ENCODE measurements around the gene ABHD8. TPM values are rescaled to one million over a fixed set of nuclear protein-coding genes. Genes with fewer than 3 reads are reported as not detected.
A peak's percentile ranks its signal among the peaks of the same experiment; 100 is the strongest.

ABHD8 gene
- total and polyA plus RNA-seq, 2 of the 13 experiments (the other 11 are each of a cell fraction or from before 2014, with no cell fraction given), result 6.3 to 7.2 TPM

DNA sequence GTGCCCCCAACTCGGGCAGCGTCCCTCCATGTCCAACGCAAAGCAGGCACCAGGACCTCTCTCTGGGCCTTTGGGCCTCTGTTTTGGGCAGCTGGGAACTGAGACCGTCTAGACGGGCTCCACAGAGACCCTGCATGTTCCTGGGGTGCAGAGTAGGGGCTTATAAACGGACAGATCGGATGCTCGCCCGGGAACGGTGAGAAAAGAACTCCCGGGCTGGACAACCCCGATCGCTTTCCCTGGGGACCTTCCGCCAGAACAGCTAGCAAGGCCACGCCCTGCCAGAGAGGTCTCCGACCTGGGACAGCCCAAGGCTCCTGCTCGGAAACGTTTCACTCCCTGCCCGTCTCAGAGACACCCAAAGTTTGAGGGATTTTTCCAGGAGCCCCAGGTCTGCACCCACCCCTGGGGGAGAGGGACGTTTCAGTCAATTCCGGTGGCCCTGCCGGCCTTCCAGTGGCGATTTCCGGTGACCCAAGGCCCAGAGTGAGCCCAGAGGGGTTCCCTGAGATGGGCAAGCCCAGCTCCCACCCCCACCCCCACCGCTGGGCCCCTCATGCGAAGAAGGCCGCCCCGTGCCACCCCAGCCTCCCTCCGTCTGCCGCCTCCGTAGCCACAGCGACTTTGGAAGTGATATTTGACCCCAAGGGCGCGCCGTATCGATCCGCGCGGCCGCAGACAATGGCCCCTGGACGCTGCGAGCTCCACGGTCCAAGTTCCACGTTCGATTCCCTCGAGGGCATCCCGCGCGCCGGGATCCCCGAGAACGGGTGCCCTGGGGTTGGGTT lies 59.2 kb downstream of the ABHD8 start (continued):
- TF ChIP-seq ZNF12 (CRISPR knock-in tag; IDR thresholded peaks at IDR 0.05) (no peak), ZNF652 (CRISPR knock-in tag; IDR thresholded peaks at IDR 0.05; ENCODE audit: borderline replicate concordance, low read depth) (peak; percentile 73), BORCS8-MEF2B (CRISPR knock-in tag; IDR thresholded peaks at IDR 0.05) (no peak; the same call in 1 of the 2 replicates), DNMT1 (CRISPR knock-in tag; IDR thresholded peaks at IDR 0.05) (no peak), TOPORS (CRISPR knock-in tag; IDR thresholded peaks at IDR 0.05) (no peak), ZNF343 (CRISPR knock-in tag; IDR thresholded peaks at IDR 0.05) (no peak; the same call in 1 of the 2 replicates), ZNF10 (CRISPR knock-in tag; IDR thresholded peaks at IDR 0.05; ENCODE audit: borderline replicate concordance, low read depth) (no peak), SRSF4 (IDR thresholded peaks at IDR 0.05; ENCODE audit: low read depth, low read length, poor library complexity, severe bottlenecking) (no peak), ZNF550 (CRISPR knock-in tag; IDR thresholded peaks at IDR 0.05; ENCODE audit: borderline replicate concordance) (no peak), EP300 (IDR thresholded peaks at IDR 0.05; ENCODE audit: low read depth in 2 of 2, low read length in 2 of 2) (peak in 1 of 2 experiments; percentile 66; a peak in 1 of 4 replicates), EP300 (CRISPR knock-in tag; IDR thresholded peaks at IDR 0.05; ENCODE audit: borderline replicate concordance) (no peak), KLF9 (CRISPR knock-in tag; IDR thresholded peaks at IDR 0.05; ENCODE audit: low read depth) (no peak), ASH2L (IDR thresholded peaks at IDR 0.05; ENCODE audit: insufficient read length, low read depth, low read length) (peak; percentile 62), IKZF4 (CRISPR knock-in tag; IDR thresholded peaks at IDR 0.05; ENCODE audit: borderline replicate concordance, low read depth, not compliant biosample characterization) (no peak)
- TF ChIP-seq, protein P1, sequence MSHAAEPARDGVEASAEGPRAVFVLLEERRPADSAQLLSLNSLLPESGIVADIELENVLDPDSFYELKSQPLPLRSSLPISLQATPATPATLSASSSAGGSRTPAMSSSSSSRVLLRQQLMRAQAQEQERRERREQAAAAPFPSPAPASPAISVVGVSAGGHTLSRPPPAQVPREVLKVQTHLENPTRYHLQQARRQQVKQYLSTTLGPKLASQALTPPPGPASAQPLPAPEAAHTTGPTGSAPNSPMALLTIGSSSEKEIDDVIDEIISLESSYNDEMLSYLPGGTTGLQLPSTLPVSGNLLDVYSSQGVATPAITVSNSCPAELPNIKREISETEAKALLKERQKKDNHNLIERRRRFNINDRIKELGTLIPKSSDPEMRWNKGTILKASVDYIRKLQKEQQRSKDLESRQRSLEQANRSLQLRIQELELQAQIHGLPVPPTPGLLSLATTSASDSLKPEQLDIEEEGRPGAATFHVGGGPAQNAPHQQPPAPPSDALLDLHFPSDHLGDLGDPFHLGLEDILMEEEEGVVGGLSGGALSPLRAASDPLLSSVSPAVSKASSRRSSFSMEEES (CRISPR knock-in tag; IDR thresholded peaks at IDR 0.05), result no peak
- TF ChIP-seq, protein P2, sequence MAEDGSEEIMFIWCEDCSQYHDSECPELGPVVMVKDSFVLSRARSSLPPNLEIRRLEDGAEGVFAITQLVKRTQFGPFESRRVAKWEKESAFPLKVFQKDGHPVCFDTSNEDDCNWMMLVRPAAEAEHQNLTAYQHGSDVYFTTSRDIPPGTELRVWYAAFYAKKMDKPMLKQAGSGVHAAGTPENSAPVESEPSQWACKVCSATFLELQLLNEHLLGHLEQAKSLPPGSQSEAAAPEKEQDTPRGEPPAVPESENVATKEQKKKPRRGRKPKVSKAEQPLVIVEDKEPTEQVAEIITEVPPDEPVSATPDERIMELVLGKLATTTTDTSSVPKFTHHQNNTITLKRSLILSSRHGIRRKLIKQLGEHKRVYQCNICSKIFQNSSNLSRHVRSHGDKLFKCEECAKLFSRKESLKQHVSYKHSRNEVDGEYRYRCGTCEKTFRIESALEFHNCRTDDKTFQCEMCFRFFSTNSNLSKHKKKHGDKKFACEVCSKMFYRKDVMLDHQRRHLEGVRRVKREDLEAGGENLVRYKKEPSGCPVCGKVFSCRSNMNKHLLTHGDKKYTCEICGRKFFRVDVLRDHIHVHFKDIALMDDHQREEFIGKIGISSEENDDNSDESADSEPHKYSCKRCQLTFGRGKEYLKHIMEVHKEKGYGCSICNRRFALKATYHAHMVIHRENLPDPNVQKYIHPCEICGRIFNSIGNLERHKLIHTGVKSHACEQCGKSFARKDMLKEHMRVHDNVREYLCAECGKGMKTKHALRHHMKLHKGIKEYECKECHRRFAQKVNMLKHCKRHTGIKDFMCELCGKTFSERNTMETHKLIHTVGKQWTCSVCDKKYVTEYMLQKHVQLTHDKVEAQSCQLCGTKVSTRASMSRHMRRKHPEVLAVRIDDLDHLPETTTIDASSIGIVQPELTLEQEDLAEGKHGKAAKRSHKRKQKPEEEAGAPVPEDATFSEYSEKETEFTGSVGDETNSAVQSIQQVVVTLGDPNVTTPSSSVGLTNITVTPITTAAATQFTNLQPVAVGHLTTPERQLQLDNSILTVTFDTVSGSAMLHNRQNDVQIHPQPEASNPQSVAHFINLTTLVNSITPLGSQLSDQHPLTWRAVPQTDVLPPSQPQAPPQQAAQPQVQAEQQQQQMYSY (CRISPR knock-in tag; IDR thresholded peaks at IDR 0.05), result 0 out of 2 replicates have a peak, but pooled peaks have one; percentile 65
- TF ChIP-seq, protein P3, sequence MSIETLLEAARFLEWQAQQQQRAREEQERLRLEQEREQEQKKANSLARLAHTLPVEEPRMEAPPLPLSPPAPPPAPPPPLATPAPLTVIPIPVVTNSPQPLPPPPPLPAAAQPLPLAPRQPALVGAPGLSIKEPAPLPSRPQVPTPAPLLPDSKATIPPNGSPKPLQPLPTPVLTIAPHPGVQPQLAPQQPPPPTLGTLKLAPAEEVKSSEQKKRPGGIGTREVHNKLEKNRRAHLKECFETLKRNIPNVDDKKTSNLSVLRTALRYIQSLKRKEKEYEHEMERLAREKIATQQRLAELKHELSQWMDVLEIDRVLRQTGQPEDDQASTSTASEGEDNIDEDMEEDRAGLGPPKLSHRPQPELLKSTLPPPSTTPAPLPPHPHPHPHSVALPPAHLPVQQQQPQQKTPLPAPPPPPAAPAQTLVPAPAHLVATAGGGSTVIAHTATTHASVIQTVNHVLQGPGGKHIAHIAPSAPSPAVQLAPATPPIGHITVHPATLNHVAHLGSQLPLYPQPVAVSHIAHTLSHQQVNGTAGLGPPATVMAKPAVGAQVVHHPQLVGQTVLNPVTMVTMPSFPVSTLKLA (IDR thresholded peaks at IDR 0.05), result no peak
- TF ChIP-seq, protein P4, sequence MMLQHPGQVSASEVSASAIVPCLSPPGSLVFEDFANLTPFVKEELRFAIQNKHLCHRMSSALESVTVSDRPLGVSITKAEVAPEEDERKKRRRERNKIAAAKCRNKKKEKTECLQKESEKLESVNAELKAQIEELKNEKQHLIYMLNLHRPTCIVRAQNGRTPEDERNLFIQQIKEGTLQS (CRISPR knock-in tag; IDR thresholded peaks at IDR 0.05), result no peak; the same call in 1 of the 2 replicates
- TF ChIP-seq, protein P5, sequence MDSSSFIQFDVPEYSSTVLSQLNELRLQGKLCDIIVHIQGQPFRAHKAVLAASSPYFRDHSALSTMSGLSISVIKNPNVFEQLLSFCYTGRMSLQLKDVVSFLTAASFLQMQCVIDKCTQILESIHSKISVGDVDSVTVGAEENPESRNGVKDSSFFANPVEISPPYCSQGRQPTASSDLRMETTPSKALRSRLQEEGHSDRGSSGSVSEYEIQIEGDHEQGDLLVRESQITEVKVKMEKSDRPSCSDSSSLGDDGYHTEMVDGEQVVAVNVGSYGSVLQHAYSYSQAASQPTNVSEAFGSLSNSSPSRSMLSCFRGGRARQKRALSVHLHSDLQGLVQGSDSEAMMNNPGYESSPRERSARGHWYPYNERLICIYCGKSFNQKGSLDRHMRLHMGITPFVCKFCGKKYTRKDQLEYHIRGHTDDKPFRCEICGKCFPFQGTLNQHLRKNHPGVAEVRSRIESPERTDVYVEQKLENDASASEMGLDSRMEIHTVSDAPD (CRISPR knock-in tag; IDR thresholded peaks at IDR 0.05), result no peak
- TF ChIP-seq, protein P6, sequence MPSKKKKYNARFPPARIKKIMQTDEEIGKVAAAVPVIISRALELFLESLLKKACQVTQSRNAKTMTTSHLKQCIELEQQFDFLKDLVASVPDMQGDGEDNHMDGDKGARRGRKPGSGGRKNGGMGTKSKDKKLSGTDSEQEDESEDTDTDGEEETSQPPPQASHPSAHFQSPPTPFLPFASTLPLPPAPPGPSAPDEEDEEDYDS (CRISPR knock-in tag; IDR thresholded peaks at IDR 0.05), result no peak
